GM19099 (cell line): ENCODE measurements around the gene LSAMP.

ENCODE experiments used
- POLR2A ChIP-seq: IDR thresholded peaks from 3 replicates; pipeline ENCODE4 v1.6.1; 2011; ENCODE audit warnings: low read depth; ENCODE audit not compliant: insufficient read length; ENCODE audit errors: extremely low read depth

LSAMP gene

DNA sequence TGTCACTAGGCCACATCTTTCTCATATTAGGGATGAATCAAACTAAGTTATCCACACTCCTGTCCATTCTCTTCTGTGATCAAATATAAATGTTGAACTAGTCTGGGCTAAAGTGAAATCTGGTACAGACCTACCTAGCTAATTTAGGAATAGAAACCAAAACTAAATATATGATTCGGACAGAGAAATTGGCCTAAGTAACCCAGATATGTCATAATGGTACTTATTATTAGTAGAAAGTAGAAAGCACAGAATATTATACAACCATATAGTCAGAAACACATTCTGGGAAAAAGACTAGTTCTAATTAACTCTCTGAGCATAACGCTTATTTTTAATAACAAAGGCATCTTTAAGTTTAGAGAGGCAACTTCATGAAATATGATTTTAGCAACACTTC lies 389.0 kb downstream of the LSAMP start:
- no peak for TF ChIP-seq POLR2A

DNA sequence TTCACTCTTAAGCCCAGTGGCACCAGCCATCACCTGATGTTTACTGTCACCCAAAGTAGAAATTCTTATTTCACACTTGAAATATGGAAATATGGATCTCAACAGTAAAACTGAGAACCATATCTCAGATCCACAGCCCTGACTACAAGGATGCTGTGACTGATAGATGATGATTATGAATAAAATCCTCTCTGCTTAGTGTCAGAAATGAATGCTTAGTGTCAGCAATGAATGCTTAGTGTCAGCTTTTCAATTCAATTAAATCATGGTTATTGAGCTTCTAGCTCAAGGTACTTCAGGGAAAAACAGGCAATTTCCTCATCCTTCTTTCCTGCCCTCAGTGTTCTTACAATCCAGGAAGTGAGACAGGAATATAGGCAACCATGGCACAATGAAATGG lies 392.3 kb downstream of the LSAMP start:
- no peak for TF ChIP-seq POLR2A

- TF ChIP-seq POLR2A: no peak
Measured at GRCh38 chr3:116052602-116053001, 392.7 kb downstream of the LSAMP start.

GRCh38 chr3:116051586-116051985 lies 393.7 kb downstream of the LSAMP start:
- no peak for TF ChIP-seq POLR2A

- peak; percentile 22 for TF ChIP-seq POLR2A
Measured at GRCh38 chr3:116051040-116051439, 394.2 kb downstream of the LSAMP start.

DNA sequence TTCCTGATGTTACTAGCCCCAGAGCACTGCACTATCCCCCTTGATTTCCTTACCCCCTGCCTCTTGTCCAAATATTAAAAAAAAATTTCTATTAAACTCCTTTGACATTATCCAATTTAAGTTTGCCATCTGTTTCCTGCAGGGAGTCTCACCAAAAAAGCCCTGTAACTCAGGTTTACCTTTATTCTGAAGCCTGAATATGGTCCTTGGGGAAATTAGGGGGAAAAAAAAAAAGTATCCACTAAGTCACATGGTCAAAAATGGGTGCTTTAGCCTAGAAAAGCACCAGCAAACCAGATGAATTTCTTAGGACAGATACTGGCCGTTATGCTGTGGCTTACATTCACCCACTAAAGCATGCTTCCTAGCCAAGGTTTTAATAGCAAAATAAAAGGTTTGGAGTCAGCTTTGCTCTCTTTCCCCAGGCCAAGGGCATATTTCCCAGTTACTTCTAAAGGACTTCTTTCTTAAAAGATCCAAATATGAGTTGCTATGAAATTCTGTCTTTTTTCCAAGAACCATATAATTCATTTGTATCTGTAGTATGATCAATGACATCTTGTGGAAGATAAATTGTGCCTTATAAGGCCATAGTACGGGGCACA lies 394.9 kb downstream of the LSAMP start:
- no peak for TF ChIP-seq POLR2A

DNA sequence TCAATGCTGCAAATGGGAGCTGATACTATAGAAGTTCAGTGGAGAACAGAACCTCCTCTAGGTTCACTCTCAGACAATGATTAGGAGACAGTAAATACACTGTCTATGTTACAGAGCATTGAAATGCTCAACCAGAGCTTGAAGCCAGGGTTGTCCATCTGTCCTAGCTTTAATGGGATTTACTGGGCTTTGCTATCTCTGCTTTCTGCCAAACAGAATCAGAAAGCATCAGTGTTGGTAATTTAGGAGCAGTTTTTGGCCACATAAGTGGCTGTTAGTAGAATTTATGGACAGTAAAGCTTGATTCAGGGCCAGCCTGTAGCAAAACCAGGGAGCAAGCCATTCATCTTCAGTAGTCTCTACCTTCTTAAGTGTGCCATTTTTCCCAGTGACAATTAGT lies 396.3 kb downstream of the LSAMP start:
- no peak for TF ChIP-seq POLR2A

GRCh38 chr3:116046350-116046749 lies 398.9 kb downstream of the LSAMP start:
- no peak for TF ChIP-seq POLR2A

GRCh38 chr3:116045314-116045713 lies 400.0 kb downstream of the LSAMP start:
- no peak for TF ChIP-seq POLR2A

DNA sequence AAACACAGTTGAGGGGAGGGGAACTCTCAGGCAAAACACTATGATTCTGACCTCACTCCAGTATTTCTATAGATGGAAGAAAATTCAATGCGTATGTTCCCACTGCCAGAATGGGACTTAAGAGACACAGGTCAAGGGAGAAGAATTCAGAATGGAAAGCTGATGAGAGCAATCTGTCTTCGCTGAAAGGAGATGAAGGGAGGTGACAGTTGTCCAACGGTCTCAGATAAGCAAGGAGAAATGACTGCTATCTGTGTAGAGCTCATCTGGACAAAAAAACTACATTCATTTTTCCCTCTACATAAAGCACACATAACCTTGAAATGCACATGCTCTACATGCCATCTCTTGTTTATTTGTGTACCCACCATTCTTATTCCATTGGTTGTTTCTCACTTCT lies 405.1 kb downstream of the LSAMP start:
- no peak for TF ChIP-seq POLR2A

- no peak for TF ChIP-seq POLR2A
Measured at GRCh38 chr3:116039651-116039985, 405.7 kb downstream of the LSAMP start.

DNA sequence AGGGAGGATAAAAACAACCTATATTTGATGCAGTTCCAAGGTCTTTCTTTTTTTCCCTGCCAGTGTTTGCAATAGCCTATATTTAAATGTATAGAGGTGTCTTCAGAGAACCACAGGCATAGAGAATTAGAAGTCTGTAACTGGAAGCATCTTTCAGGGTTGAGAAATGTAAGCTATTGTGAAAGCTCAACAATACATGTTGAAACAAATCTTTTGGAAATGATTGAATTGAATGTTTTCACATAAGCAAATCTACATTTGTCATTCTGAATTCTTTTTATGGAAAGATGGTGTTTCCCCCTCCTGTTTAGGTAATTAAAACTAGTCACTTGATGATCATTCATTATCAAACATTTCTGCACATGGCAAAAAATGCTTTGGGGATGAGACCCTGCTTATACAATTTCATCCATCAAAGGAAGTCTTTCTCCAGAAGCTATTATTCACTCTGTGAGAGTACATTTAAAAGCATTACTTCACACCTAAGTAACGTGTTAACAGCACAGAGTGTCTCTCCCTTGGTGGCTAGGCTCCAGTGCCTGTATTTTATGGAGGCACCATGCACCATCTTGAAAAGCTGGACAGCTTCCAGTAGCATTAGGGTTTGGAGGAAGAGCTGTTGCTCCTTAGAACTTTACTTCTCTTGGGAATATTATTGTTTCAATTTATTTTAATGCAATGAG lies 406.2 kb downstream of the LSAMP start:
- no peak for TF ChIP-seq POLR2A

DNA sequence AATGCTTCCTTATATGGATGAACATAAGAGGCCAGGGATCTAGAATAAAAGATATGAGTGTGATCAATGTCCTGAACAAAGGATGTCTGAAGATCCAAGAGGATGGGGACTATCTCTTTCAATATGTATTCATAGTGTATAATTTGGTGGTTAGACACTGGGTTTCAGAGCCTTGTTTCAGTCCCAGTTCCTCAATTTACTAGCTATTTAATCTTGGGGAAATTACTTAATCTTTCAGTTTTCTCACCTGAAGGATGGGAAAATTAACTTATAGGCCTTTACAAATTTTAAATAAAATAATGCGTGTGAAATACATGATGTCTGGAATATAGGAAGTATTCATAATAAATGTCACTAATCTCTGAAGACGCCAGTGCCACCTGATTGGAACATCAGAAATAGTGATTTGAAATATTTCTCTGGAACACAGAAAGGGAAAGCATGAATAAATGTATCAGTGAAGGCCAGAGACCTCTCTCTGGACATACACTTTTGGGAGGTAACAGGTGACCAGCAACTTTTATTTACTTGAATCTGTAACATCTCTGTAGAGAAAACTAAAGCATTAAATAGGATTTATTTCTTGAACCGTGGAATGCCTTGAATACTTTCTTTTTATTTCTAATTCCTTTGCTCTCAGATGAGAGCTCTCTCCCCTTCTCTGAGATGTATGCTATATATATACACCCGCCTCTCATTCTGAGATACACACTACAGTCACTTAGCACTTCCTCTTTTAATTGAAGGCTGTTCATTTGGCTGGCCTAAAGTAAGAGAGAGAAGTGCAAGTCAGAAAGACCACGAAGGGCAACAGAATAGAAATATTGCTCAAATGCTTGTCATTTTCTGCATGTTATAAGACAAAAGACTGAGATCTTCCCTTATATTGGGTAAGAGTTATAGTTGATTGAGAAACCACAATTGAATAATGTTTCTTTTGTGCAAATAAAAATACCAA lies 407.1 kb downstream of the LSAMP start:
- TF ChIP-seq POLR2A: no peak

GRCh38 chr3:116035429-116035828 lies 409.9 kb downstream of the LSAMP start:
- TF ChIP-seq POLR2A: no peak

DNA sequence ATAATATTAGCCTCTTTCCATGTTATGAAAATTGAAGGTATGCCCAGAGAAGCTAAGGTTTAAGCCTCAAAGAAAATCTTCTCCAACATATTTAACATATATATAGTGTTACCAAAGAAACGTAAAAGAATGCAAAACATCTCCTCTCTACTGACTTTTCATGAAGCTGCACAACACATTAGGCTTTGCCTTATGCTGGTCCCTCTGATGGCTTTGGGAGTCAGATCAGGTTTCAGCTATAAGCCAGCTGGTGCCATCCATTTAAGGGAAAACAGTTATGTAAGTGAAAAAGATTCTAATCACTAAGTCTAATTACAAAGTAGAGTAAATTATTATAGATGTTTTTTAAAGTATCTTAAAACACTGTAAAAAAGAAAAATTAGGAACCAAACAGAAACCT lies 410.5 kb downstream of the LSAMP start:
- no peak for TF ChIP-seq POLR2A

GRCh38 chr3:116034086-116034485 lies 411.2 kb downstream of the LSAMP start:
- no peak for TF ChIP-seq POLR2A

DNA sequence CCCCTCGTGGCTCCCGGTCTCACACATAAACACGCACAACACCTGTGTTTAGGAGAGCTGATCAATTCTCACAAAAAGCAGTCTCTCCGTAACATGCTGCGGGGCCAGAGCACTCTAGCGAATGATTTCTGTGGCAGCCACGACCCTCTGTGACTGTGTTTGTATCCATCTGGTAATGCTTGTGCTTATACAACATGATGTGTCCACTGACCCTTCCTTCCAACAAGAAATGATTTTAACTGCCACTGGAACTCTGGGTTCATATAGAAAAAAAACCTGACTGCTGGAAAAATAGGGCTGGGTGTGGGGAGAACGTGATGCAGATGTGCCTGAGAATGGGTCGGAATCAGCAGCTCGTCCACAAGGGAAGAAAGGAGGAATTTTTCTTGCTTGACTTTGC lies 411.8 kb downstream of the LSAMP start:
- no peak for TF ChIP-seq POLR2A

GRCh38 chr3:116032176-116032575 lies 413.1 kb downstream of the LSAMP start:
- TF ChIP-seq POLR2A: no peak
